Measurements from ENCODE around the gene PRRX2.
"Not testable (repeated sequence)": the region's sequence is repeated elsewhere in the genome, so short reads cannot be mapped to it uniquely, and the experiment has no call there.

Gene PRRX2

DNA sequence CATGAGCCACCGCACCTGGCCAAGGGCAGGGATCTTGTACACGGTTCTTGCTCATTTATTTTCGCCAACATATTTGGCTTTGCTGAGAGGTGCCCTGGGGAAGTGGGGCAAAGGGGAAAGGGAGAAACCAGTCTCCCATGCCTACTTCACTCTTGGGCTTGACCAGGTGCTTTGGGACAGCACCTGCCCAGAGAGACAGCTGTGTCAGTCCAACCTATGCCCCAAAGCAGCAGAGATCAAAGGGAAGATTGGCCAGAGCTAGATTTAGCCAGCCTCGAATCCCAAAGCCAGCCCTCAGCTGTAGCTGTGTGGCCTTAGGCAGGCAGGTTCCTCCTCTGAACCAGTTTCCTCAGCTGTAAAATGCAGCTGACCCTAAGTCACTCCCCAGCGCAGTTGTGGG lies 89.7 kb downstream of the PRRX2 start:
- H3K27ac ChIP-seq, result no peak overlapping the region
- TF ChIP-seq, protein P1, sequence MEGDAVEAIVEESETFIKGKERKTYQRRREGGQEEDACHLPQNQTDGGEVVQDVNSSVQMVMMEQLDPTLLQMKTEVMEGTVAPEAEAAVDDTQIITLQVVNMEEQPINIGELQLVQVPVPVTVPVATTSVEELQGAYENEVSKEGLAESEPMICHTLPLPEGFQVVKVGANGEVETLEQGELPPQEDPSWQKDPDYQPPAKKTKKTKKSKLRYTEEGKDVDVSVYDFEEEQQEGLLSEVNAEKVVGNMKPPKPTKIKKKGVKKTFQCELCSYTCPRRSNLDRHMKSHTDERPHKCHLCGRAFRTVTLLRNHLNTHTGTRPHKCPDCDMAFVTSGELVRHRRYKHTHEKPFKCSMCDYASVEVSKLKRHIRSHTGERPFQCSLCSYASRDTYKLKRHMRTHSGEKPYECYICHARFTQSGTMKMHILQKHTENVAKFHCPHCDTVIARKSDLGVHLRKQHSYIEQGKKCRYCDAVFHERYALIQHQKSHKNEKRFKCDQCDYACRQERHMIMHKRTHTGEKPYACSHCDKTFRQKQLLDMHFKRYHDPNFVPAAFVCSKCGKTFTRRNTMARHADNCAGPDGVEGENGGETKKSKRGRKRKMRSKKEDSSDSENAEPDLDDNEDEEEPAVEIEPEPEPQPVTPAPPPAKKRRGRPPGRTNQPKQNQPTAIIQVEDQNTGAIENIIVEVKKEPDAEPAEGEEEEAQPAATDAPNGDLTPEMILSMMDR (IDR thresholded peaks at IDR 0.05), result no peak
- TF ChIP-seq ZFX (IDR thresholded peaks at IDR 0.05; ENCODE audit: borderline replicate concordance), result no peak

GRCh38 chr9:129756191-129756590 lies 90.7 kb downstream of the PRRX2 start:
- H3K27ac ChIP-seq, result no peak overlapping the region
- TF ChIP-seq ZFX (IDR thresholded peaks at IDR 0.05; ENCODE audit: borderline replicate concordance), result no peak
- TF ChIP-seq, protein P1 (IDR thresholded peaks at IDR 0.05), result no peak

- no peak overlapping the region for H3K27ac ChIP-seq
- TF ChIP-seq, protein P1 (IDR thresholded peaks at IDR 0.05), result no peak
- no peak for TF ChIP-seq ZFX (IDR thresholded peaks at IDR 0.05; ENCODE audit: borderline replicate concordance)
Observed at GRCh38 chr9:129757045-129757444, 91.6 kb downstream of the PRRX2 start.

DNA sequence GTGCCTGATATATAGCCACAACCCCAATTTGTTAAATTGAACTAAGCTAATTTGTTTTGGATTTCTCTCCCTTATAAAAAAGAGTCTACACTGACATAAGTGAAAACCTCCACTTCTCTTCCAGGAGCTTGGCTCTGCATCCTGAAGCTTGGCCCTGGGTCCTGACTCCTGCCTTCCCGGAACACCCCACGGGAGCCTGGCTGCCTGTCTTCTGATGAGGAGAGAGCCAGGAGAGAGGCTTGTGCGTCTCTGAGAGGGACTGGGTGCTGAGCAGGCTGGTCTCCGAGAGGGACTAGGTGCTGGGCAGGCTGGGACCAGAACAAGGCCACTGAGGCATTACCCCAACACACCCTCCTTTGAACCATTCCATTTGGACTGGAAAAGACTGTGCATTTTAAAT lies 93.9 kb downstream of the PRRX2 start:
- TF ChIP-seq ZFX (IDR thresholded peaks at IDR 0.05; ENCODE audit: borderline replicate concordance), result no peak
- no peak overlapping the region for H3K27ac ChIP-seq

DNA sequence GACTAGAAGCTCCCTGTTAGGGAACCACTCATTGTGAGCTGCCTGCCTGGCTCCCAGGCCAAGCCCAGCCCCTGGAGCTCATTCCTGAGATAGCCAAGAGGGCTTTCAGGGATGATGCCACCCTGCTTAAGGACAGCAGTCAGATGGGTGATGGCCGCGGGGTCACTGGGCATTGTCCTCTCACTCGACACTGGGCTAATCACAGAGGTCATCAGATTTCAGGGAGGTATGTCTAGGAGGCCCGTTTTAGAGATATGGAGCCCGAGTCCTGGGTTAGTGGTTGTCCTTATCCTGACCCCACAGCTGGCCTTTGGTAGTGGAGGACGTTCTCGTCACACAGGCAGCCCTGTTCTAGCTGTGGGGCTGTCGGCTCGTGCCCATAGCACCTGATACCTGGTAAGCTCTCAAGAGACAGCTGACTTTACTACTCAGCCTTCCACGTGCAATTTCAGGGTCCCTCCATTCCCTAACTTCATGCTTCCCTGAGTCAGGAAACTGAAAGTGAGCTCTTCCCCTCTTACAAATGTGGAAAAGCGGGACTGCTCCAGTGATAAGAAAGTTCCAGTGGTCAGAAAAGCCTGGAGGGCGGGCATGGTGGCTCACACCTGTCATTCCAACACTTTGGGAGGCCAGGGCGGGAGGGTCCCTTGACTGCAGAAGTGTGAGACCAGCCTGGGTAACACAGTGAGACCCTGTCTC lies 94.5 kb downstream of the PRRX2 start:
- TF ChIP-seq, protein P1 (IDR thresholded peaks at IDR 0.05), result no peak
- TF ChIP-seq ZFX (IDR thresholded peaks at IDR 0.05; ENCODE audit: borderline replicate concordance), result no peak
- H3K27ac ChIP-seq, result no peak overlapping the region

DNA sequence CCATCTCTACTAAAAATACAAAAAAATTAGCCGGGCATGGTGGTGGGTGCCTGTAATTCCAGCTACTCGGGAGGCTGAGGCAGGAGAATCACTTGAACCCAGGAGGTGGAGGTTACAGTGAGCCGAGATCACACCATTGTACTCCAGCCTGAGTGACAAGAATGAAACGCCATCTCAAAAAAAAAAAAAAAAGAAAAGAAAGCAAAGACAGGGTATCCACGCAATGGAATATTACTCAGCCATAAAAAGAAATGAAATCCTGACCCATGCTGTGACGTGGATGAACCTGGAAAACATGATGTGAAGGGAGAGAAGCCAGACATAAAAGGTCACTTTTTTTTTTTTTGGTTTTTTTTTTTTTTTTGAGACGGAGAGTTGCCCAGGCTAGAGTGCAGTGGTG lies 95.3 kb downstream of the PRRX2 start:
- not testable (repeated sequence) for H3K27ac ChIP-seq

- TF ChIP-seq, protein P1 (IDR thresholded peaks at IDR 0.05), result no peak
- TF ChIP-seq ZFX (IDR thresholded peaks at IDR 0.05; ENCODE audit: borderline replicate concordance), result no peak
- no peak overlapping the region for H3K27ac ChIP-seq
Observed at GRCh38 chr9:129761293-129761900, 96.0 kb downstream of the PRRX2 start.

GRCh38 chr9:129761901-129762369 lies 96.5 kb downstream of the PRRX2 start:
- no peak overlapping the region for H3K27ac ChIP-seq
- TF ChIP-seq ZFX (IDR thresholded peaks at IDR 0.05; ENCODE audit: borderline replicate concordance), result no peak
- TF ChIP-seq, protein P1 (IDR thresholded peaks at IDR 0.05), result no peak

GRCh38 chr9:129762370-129762984 lies 97.0 kb downstream of the PRRX2 start:
- not testable (repeated sequence) for H3K27ac ChIP-seq
